WTC11 (cell line): ENCODE measurements around the gene BTBD10. TPM values are rescaled to one million over a fixed set of nuclear protein-coding genes. Genes with fewer than 3 reads are reported as not detected.

ENCODE experiments used
- ATAC-seq: fragments of 200-7000 bp; cut with Tn5 transposase; 2 replicates; pipeline ENCODE4 v1.10.0; 2021; ENCODE audit warnings: mild to moderate bottlenecking, moderate library complexity
- CTCF ChIA-PET: fragments of 300-600 bp; sonication (Branson Sonifier 250); formaldehyde crosslinking; loops from one replicate; lab custom pipeline; 2021; ENCODE audit warnings: antibody characterized with exemption; lab: Charles Lee
- POLR2A ChIA-PET: fragments of 350-600 bp; sonication (Branson Sonifier 250); formaldehyde crosslinking; loops from one replicate; lab custom pipeline; 2021; ENCODE audit warnings: antibody characterized with exemption; lab: Charles Lee
- DNase-seq: peaks from one replicate; pipeline ENCODE4 v3.0.0; 2021; ENCODE audit warnings: low spot score
- H3K27ac Mint-ChIP-seq: 2 replicates; pipeline ENCODE4 v1.8.0; 2021; ENCODE audit warnings: mixed read lengths
- H3K27me3 Mint-ChIP-seq: 2 replicates; pipeline ENCODE4 v1.8.0; 2021; ENCODE audit warnings: low read depth, mild to moderate bottlenecking, moderate library complexity, mixed read lengths
- H3K36me3 Mint-ChIP-seq: 2 replicates; pipeline ENCODE4 v1.8.0; 2021; ENCODE audit warnings: mixed read lengths
- H3K4me1 Mint-ChIP-seq: 2 replicates; pipeline ENCODE4 v1.8.0; 2022; ENCODE audit warnings: mixed read lengths
- H3K4me3 Mint-ChIP-seq: 2 replicates; pipeline ENCODE4 v1.8.0; 2021; ENCODE audit warnings: mild to moderate bottlenecking, moderate library complexity, mixed read lengths
- H3K9me3 Mint-ChIP-seq: 2 replicates; pipeline ENCODE4 v1.8.0; 2021; ENCODE audit warnings: mixed read lengths
- CREB1 ChIP-seq: sonication (generic); formaldehyde crosslinking; IDR thresholded peaks from 2 replicates; pipeline ENCODE4 v1.8.0; 2023; ENCODE audit warnings: mild to moderate bottlenecking, missing genetic modification reagents
- E2F5 ChIP-seq: sonication (generic); formaldehyde crosslinking; IDR thresholded peaks from 2 replicates; pipeline ENCODE4 v1.8.1; 2022; ENCODE audit warnings: mild to moderate bottlenecking, moderate library complexity, missing genetic modification reagents
- FOXP4 ChIP-seq: sonication (generic); formaldehyde crosslinking; IDR thresholded peaks from 2 replicates; pipeline ENCODE4 v1.8.0; 2022; ENCODE audit warnings: mild to moderate bottlenecking, missing genetic modification reagents
- GABPB1 ChIP-seq: sonication (generic); formaldehyde crosslinking; IDR thresholded peaks from 2 replicates; pipeline ENCODE4 v1.8.1; 2023; ENCODE audit warnings: mild to moderate bottlenecking, missing genetic modification reagents
- GTF2I ChIP-seq: fragments of 250-450 bp; sonication (Bioruptor Pico); conservative IDR thresholded peaks from 2 replicates; pipeline ENCODE4 v1.4.0; 2021; ENCODE audit warnings: mild to moderate bottlenecking
- IRF2 ChIP-seq: sonication (generic); formaldehyde crosslinking; IDR thresholded peaks from 2 replicates; pipeline ENCODE4 v1.8.0; 2022; ENCODE audit warnings: low read depth, missing genetic modification reagents, borderline replicate concordance
- MXD4 ChIP-seq: fragments of 250-450 bp; sonication (Bioruptor Pico); IDR thresholded peaks from 2 replicates; pipeline ENCODE4 v1.8.0; 2021; ENCODE audit warnings: mild to moderate bottlenecking, moderate library complexity, borderline replicate concordance
- MYBL2 ChIP-seq: sonication (generic); formaldehyde crosslinking; IDR thresholded peaks from 2 replicates; pipeline ENCODE4 v1.8.1; 2023; ENCODE audit warnings: mild to moderate bottlenecking, moderate library complexity, missing genetic modification reagents
- NFYB ChIP-seq: sonication (generic); formaldehyde crosslinking; conservative IDR thresholded peaks from 2 replicates; pipeline ENCODE4 v1.8.0; 2022; ENCODE audit warnings: low read depth, missing genetic modification reagents
- PRRX2 ChIP-seq: fragments of 250-450 bp; sonication (Bioruptor Pico); IDR thresholded peaks from 2 replicates; pipeline ENCODE4 v1.8.0; 2021; ENCODE audit warnings: mild to moderate bottlenecking
- TCF7 ChIP-seq: sonication (generic); formaldehyde crosslinking; IDR thresholded peaks from 2 replicates; pipeline ENCODE4 v1.8.0; 2022; ENCODE audit warnings: mild to moderate bottlenecking, low read depth, missing genetic modification reagents, moderate library complexity
- TP53 ChIP-seq: sonication (generic); formaldehyde crosslinking; IDR thresholded peaks from 2 replicates; pipeline ENCODE4 v1.8.1; 2023; ENCODE audit warnings: mild to moderate bottlenecking, missing genetic modification reagents
- USF2 ChIP-seq: sonication (generic); formaldehyde crosslinking; IDR thresholded peaks from 2 replicates; pipeline ENCODE4 v1.8.1; 2023; ENCODE audit warnings: mild to moderate bottlenecking, missing genetic modification reagents, moderate library complexity
- ZMAT4 ChIP-seq: fragments of 250-450 bp; sonication (Bioruptor Pico); IDR thresholded peaks from 2 replicates; pipeline ENCODE4 v1.9.0; 2021; ENCODE audit warnings: mild to moderate bottlenecking
- ZNF138 ChIP-seq: sonication (generic); formaldehyde crosslinking; conservative IDR thresholded peaks from 2 replicates; pipeline ENCODE4 v1.8.1; 2022; ENCODE audit warnings: mild to moderate bottlenecking, moderate library complexity, missing genetic modification reagents
- ZNF281 ChIP-seq: sonication (generic); formaldehyde crosslinking; IDR thresholded peaks from 2 replicates; pipeline ENCODE4 v1.8.0; 2023; ENCODE audit warnings: mild to moderate bottlenecking, missing genetic modification reagents
- ZNF317 ChIP-seq: sonication (generic); formaldehyde crosslinking; IDR thresholded peaks from 2 replicates; pipeline ENCODE4 v1.8.1; 2023; ENCODE audit warnings: low read depth, mild to moderate bottlenecking, moderate library complexity, missing genetic modification reagents, borderline replicate concordance
- ZNF512 ChIP-seq: sonication (generic); formaldehyde crosslinking; IDR thresholded peaks from 2 replicates; pipeline ENCODE4 v1.8.1; 2022; ENCODE audit warnings: missing genetic modification reagents, borderline replicate concordance
- total RNA-seq: library from RNA; stranded (reverse); gene quantifications from 3 replicates; pipeline ENCODE4 v1.2.3, GENCODE V29; 2021

The BTBD10 gene
- total RNA-seq, 1 experiment from 2014 or later: 19.4 TPM

GRCh38 chr11:13479688-13480087 is 16.7 kb upstream of the BTBD10 start (continued):
- TF ChIP-seq ZNF281: no peak
- no peak for TF ChIP-seq GTF2I
- TF ChIP-seq FOXP4: no peak
- TF ChIP-seq USF2 (CRISPR knock-in tag): no peak
- no peak for TF ChIP-seq TCF7 (CRISPR knock-in tag)
- no peak for TF ChIP-seq MYBL2 (CRISPR knock-in tag)
- TF ChIP-seq ZMAT4 (CRISPR knock-in tag): no peak

- CTCF ChIA-PET: no interaction called here
- POLR2A ChIA-PET: interaction anchor here (0.6 kb wide), 1 partner anchor 1290 kb away, joined by 3 read pairs; no protein-coding TSS in a partner anchor
- ATAC-seq (no peak), DNase-seq (no peak)
- Mint-ChIP-seq H3K27ac (no peak overlapping the region), H3K36me3 (peaks cover 6% of the 10 kb centered on the region; the same call in 1 of the 2 replicates), H3K27me3 (no peaks in the 10 kb centered on the region), H3K4me1 (peaks cover 17% of the 10 kb centered on the region), H3K9me3 (peaks cover 30% of the 10 kb centered on the region), H3K4me3 (no peak overlapping the region)
- no peak for TF ChIP-seq PRRX2 (CRISPR knock-in tag)
- TF ChIP-seq ZNF317: no peak
- TF ChIP-seq MXD4 (CRISPR knock-in tag): no peak
- TF ChIP-seq GABPB1 (CRISPR knock-in tag): no peak
- TF ChIP-seq E2F5 (CRISPR knock-in tag): no peak
- no peak for TF ChIP-seq TP53
- no peak for TF ChIP-seq CREB1
- TF ChIP-seq NFYB (CRISPR knock-in tag): no peak
- no peak for TF ChIP-seq IRF2 (CRISPR knock-in tag)
Measured at GRCh38 chr11:13475091-13475490, 12.1 kb upstream of the BTBD10 start.

GRCh38 chr11:13473013-13473722 is 10.1 kb upstream of the BTBD10 start:
- ATAC-seq (no peak), DNase-seq (no peak)
- ChIA-PET POLR2A (interaction anchor here (0.6 kb wide), 2 partner anchors 19 to 1631 kb away, joined by 3 to 6 read pairs; partner anchors contain the start of gene USP47), CTCF (interaction anchor here (3.3 kb wide), 1 partner anchor 14 kb away, joined by 21 read pairs; no protein-coding TSS in a partner anchor)
- Mint-ChIP-seq H3K27me3 (no peaks in the 10 kb centered on the region), H3K27ac (no peak overlapping the region), H3K36me3 (no peaks in the 10 kb centered on the region), H3K9me3 (peaks cover 12% of the 10 kb centered on the region), H3K4me1 (peaks cover 17% of the 10 kb centered on the region), H3K4me3 (no peak overlapping the region)
- no peak for TF ChIP-seq TP53
- TF ChIP-seq ZNF512: no peak
- no peak for TF ChIP-seq ZNF138 (CRISPR knock-in tag)
- no peak for TF ChIP-seq ZNF281
